ENCODE results near the gene NUP35. TPM values are rescaled to one million over a fixed set of nuclear protein-coding genes. Genes with fewer than 3 reads are reported as not detected.

The NUP35 gene
- total RNA-seq, 1 experiment from 2014 or later, result 28.9 TPM

GRCh38 chr2:183089192-183089851, 34.9 kb upstream of the NUP35 start:
- no TSS peak for BruUV-seq (replicated peaks)
- Histone ChIP-seq H3K9me3 (ENCODE audit: control insufficient read depth, insufficient read depth, low read depth, low read length) (no peaks in the 10 kb centered on the region), H3K4me3 (ENCODE audit: low read depth in 2 of 2, low read length in 2 of 2) (peak overlapping the region; percentile 25 to 46), H3K36me3 (ENCODE audit: control insufficient read depth, insufficient read depth, low read length) (no peaks in the 10 kb centered on the region), H3K4me1 (ENCODE audit: control insufficient read depth, insufficient read depth, low read length) (no peaks in the 10 kb centered on the region), H3K27ac (ENCODE audit: low read length) (no peak overlapping the region), H3K27me3 (ENCODE audit: control insufficient read depth, insufficient read depth, low read length) (no peaks in the 10 kb centered on the region)
- ATAC-seq (peak; percentile 74), DNase-seq (ENCODE audit: low read depth, low spot score) (no peak)
- intact Hi-C loops (cut with micrococcal nuclease; ENCODE audit: unreplicated experiment), result no loop called here
- in situ Hi-C loops (cut with HindIII; ENCODE audit: low pct_unique_long_range_greater_than_20kb, low sequenced_read_pairs), result no loop called here
- POLR2A ChIA-PET, result interaction anchor here (0.6 kb wide), 2 partner anchors 30 to 63 kb away, joined by 3 to 9 read pairs; no protein-coding TSS in a partner anchor
- no peak for TF ChIP-seq POLR2AphosphoS5 (IDR thresholded peaks at IDR 0.05; ENCODE audit: low read depth, low read length)
- TF ChIP-seq, protein P1, sequence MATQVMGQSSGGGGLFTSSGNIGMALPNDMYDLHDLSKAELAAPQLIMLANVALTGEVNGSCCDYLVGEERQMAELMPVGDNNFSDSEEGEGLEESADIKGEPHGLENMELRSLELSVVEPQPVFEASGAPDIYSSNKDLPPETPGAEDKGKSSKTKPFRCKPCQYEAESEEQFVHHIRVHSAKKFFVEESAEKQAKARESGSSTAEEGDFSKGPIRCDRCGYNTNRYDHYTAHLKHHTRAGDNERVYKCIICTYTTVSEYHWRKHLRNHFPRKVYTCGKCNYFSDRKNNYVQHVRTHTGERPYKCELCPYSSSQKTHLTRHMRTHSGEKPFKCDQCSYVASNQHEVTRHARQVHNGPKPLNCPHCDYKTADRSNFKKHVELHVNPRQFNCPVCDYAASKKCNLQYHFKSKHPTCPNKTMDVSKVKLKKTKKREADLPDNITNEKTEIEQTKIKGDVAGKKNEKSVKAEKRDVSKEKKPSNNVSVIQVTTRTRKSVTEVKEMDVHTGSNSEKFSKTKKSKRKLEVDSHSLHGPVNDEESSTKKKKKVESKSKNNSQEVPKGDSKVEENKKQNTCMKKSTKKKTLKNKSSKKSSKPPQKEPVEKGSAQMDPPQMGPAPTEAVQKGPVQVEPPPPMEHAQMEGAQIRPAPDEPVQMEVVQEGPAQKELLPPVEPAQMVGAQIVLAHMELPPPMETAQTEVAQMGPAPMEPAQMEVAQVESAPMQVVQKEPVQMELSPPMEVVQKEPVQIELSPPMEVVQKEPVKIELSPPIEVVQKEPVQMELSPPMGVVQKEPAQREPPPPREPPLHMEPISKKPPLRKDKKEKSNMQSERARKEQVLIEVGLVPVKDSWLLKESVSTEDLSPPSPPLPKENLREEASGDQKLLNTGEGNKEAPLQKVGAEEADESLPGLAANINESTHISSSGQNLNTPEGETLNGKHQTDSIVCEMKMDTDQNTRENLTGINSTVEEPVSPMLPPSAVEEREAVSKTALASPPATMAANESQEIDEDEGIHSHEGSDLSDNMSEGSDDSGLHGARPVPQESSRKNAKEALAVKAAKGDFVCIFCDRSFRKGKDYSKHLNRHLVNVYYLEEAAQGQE (IDR thresholded peaks at IDR 0.05; ENCODE audit: insufficient read depth in 1 of 2, low read depth in 2 of 2, low read length in 1 of 2), result no peak
- no peak for TF ChIP-seq SIN3A (IDR thresholded peaks at IDR 0.05; ENCODE audit: borderline replicate concordance, insufficient read depth, low read depth, low read length)
- no peak for TF ChIP-seq TCF7L2 (IDR thresholded peaks at IDR 0.05; ENCODE audit: low read depth, low read length)
- TF ChIP-seq, protein P2, sequence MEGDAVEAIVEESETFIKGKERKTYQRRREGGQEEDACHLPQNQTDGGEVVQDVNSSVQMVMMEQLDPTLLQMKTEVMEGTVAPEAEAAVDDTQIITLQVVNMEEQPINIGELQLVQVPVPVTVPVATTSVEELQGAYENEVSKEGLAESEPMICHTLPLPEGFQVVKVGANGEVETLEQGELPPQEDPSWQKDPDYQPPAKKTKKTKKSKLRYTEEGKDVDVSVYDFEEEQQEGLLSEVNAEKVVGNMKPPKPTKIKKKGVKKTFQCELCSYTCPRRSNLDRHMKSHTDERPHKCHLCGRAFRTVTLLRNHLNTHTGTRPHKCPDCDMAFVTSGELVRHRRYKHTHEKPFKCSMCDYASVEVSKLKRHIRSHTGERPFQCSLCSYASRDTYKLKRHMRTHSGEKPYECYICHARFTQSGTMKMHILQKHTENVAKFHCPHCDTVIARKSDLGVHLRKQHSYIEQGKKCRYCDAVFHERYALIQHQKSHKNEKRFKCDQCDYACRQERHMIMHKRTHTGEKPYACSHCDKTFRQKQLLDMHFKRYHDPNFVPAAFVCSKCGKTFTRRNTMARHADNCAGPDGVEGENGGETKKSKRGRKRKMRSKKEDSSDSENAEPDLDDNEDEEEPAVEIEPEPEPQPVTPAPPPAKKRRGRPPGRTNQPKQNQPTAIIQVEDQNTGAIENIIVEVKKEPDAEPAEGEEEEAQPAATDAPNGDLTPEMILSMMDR (IDR thresholded peaks at IDR 0.05), result no peak
- CTCF ChIA-PET, result interaction anchor here (0.7 kb wide), 1 partner anchor 18 kb away, joined by 3 read pairs; no protein-coding TSS in a partner anchor

DNA sequence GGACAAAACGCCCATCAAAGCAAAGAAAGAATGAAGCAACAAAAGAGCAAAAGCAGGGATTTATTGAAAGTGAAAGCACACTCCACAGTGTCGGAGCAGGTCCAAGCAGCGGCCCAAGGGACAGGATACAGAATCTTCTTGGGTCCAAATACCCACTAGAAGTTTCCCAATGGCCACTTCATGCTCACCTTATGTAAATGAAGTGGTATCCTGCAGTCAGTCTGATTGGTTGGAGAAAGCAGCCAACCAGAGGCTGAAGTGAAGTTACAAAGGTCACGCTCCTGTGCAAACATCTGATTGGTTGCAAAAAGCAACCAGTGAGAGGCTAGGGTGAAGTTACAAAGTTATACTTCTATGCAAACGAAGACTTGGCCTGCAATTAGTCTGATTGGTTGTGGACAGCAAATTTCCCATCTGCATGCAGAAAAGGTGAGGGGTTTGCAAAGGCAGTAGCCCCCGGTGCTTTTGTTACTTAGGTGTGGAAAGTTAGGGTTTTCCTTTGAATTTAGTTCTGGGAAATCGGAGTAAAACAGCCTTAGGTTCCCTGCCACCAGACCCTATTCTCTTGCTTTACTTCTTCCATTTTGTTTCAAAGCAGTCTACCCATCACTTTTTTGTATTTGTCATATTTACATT, 32.8 kb upstream of the NUP35 start:
- no peak for TF ChIP-seq SIN3A (IDR thresholded peaks at IDR 0.05; ENCODE audit: borderline replicate concordance, insufficient read depth, low read depth, low read length)
- TF ChIP-seq, protein P1 (IDR thresholded peaks at IDR 0.05; ENCODE audit: insufficient read depth in 1 of 2, low read depth in 2 of 2, low read length in 1 of 2), result no peak
- no peak for TF ChIP-seq POLR2AphosphoS5 (IDR thresholded peaks at IDR 0.05; ENCODE audit: low read depth, low read length)
- no peaks in the 10 kb centered on the region for H3K4me1 ChIP-seq (ENCODE audit: control insufficient read depth, insufficient read depth, low read length)
- H3K27ac ChIP-seq (ENCODE audit: low read length), result no peak overlapping the region
- H3K36me3 ChIP-seq (ENCODE audit: control insufficient read depth, insufficient read depth, low read length), result no peaks in the 10 kb centered on the region
- intact Hi-C loops (cut with micrococcal nuclease; ENCODE audit: unreplicated experiment), result no loop called here
- DNase-seq (ENCODE audit: low read depth, low spot score) (no peak), ATAC-seq (0 out of 2 replicates have a peak, but pooled peaks have one; percentile 38)
- H3K9me3 ChIP-seq (ENCODE audit: control insufficient read depth, insufficient read depth, low read depth, low read length), result no peaks in the 10 kb centered on the region
- in situ Hi-C loops (cut with HindIII; ENCODE audit: low pct_unique_long_range_greater_than_20kb, low sequenced_read_pairs), result no loop called here
- peak overlapping the region; percentile 3 to 10; a peak in 2 of 4 replicates for H3K4me3 ChIP-seq (ENCODE audit: low read depth in 2 of 2, low read length in 2 of 2)
- no peaks in the 10 kb centered on the region for H3K27me3 ChIP-seq (ENCODE audit: control insufficient read depth, insufficient read depth, low read length)
- ChIA-PET POLR2A (no interaction called here), CTCF (no interaction called here)
- BruUV-seq (replicated peaks), result no TSS peak

All from Panc1 (cell line).